ENCODE measurements around the gene CALHM1. TPM values are rescaled to one million over a fixed set of nuclear protein-coding genes. Genes with fewer than 3 reads are reported as not detected.
A peak's percentile ranks its signal among the peaks of the same experiment; 100 is the strongest.

CALHM1 gene
- total RNA-seq, 2 donors from 2014 or later, result not detected

GRCh38 chr10:103448746-103449145 lies 10.0 kb downstream of the CALHM1 start:
- ATAC-seq, result no peak
- TF ChIP-seq CTCF (IDR thresholded peaks at IDR 0.05) (no peak), POLR2A (IDR thresholded peaks at IDR 0.05) (no peak)
- peaks cover 11% of the 10 kb centered on the region for H3K4me1 ChIP-seq
- peaks cover 0 to 15% of the 10 kb centered on the region in 2 donors for H3K36me3 ChIP-seq (replicated peaks in 1 of 2; ENCODE audit: insufficient read depth in 1 of 2, low read depth in 2 of 2)
- intact Hi-C loops (cut with DNase I), result no loop called here
- 38 to 68% methylated on average over 1 of the region's 1 CpG for WGBS, 2 donors
- no peak overlapping the region for H3K27ac ChIP-seq
- no peaks in the 10 kb centered on the region for H3K9me3 ChIP-seq
- H3K4me3 ChIP-seq, result no peak overlapping the region
- peak; percentile 20 to 60 (median 34) for DNase-seq
- no peaks in the 10 kb centered on the region for H3K27me3 ChIP-seq

GRCh38 chr10:103447187-103447586 lies 11.5 kb downstream of the CALHM1 start:
- ATAC-seq (no peak), DNase-seq (no peak)
- Histone ChIP-seq H3K27me3 (no peaks in the 10 kb centered on the region), H3K36me3 (replicated peaks in 1 of 2; ENCODE audit: insufficient read depth in 1 of 2, low read depth in 2 of 2) (peaks cover 0 to 21% of the 10 kb centered on the region in 2 donors), H3K9me3 (no peaks in the 10 kb centered on the region), H3K4me3 (no peak overlapping the region), H3K4me1 (peaks cover 6% of the 10 kb centered on the region), H3K27ac (peak overlapping the region in 1 of 4 donors; percentile 21)
- TF ChIP-seq POLR2A (IDR thresholded peaks at IDR 0.05), result no peak
- no peak for TF ChIP-seq CTCF (IDR thresholded peaks at IDR 0.05)
- intact Hi-C loops (cut with DNase I), result no loop called here
- 97 to 98% methylated on average over 14 to 23 of the region's 23 CpGs for WGBS, 2 donors

GRCh38 chr10:103445767-103446567 lies 12.7 kb downstream of the CALHM1 start:
- no peaks in the 10 kb centered on the region for H3K9me3 ChIP-seq
- no peak overlapping the region for H3K4me3 ChIP-seq
- H3K36me3 ChIP-seq (replicated peaks in 1 of 2; ENCODE audit: insufficient read depth in 1 of 2, low read depth in 2 of 2), result peaks cover 0 to 26% of the 10 kb centered on the region in 2 donors
- peak overlapping the region in 2 of 4 donors; percentile 21 to 44 for H3K27ac ChIP-seq
- TF ChIP-seq POLR2A (IDR thresholded peaks at IDR 0.05), result no peak
- intact Hi-C loops (cut with DNase I), result no loop called here
- WGBS, 2 donors, result 75% methylated on average over 10 to 12 of the region's 12 CpGs
- DNase-seq (peak; percentile 29 to 65 (median 52)), ATAC-seq (peak; percentile 47)
- no peaks in the 10 kb centered on the region for H3K4me1 ChIP-seq
- H3K27me3 ChIP-seq, result no peaks in the 10 kb centered on the region

- Histone ChIP-seq H3K9me3 (no peaks in the 10 kb centered on the region), H3K4me1 (no peaks in the 10 kb centered on the region), H3K27me3 (no peaks in the 10 kb centered on the region), H3K36me3 (replicated peaks in 1 of 2; ENCODE audit: insufficient read depth in 1 of 2, low read depth in 2 of 2) (peaks cover 3 to 29% of the 10 kb centered on the region in 2 donors), H3K4me3 (no peak overlapping the region), H3K27ac (peak overlapping the region in 2 of 4 donors; percentile 21 to 44)
- WGBS, 2 donors, result 92 to 96% methylated on average over 7 to 9 of the region's 9 CpGs
- intact Hi-C loops (cut with DNase I), result no loop called here
- ATAC-seq (no peak), DNase-seq (no peak)
- TF ChIP-seq POLR2A (IDR thresholded peaks at IDR 0.05) (no peak), CTCF (IDR thresholded peaks at IDR 0.05) (no peak)
Observed at GRCh38 chr10:103445366-103445765, 13.3 kb downstream of the CALHM1 start.

GRCh38 chr10:103444478-103444877 lies 14.2 kb downstream of the CALHM1 start:
- Histone ChIP-seq H3K9me3 (no peaks in the 10 kb centered on the region), H3K36me3 (replicated peaks in 1 of 2; ENCODE audit: insufficient read depth in 1 of 2, low read depth in 2 of 2) (peaks cover 7 to 32% of the 10 kb centered on the region in 2 donors), H3K27ac (no peak overlapping the region), H3K4me3 (no peak overlapping the region), H3K27me3 (no peaks in the 10 kb centered on the region), H3K4me1 (no peaks in the 10 kb centered on the region)
- TF ChIP-seq POLR2A (IDR thresholded peaks at IDR 0.05), result no peak
- no peak for TF ChIP-seq CTCF (IDR thresholded peaks at IDR 0.05)
- WGBS, 2 donors, result 82 to 90% methylated on average over 7 to 10 of the region's 10 CpGs
- ATAC-seq, result no peak
- DNase-seq, result no peak
- intact Hi-C loops (cut with DNase I), result no loop called here

All from body of pancreas (tissue), 4 donors.